Astrocyte (in vitro differentiated cells and primary cell): ENCODE results near the gene CPNE4.

Experiments used
- CTCF ChIP-seq: IDR thresholded peaks from 2 replicates; pipeline ENCODE4 v1.5.1; 2011; ENCODE audit warnings: low read depth, mild to moderate bottlenecking, inconsistent platforms, low read length, moderate library complexity; ENCODE audit not compliant: insufficient read depth
- EZH2 ChIP-seq: IDR thresholded peaks from 2 replicates; pipeline ENCODE4 v1.6.1; 2012; ENCODE audit warnings: mild to moderate bottlenecking, low read length, inconsistent platforms; ENCODE audit not compliant: insufficient read depth

- TF ChIP-seq EZH2 = no peak
- no peak for TF ChIP-seq CTCF
Measured at GRCh38 chr3:131899021-131899420, 135.8 kb downstream of the CPNE4 start.
